Measurements from ENCODE around the gene TMEM250.
"Not testable (repeated sequence)": the region's sequence is repeated elsewhere in the genome, so short reads cannot be mapped to it uniquely, and the experiment has no call there.

TMEM250 gene

GRCh38 chr9:136110082-136111061 is 8.3 kb downstream of the TMEM250 start:
- no peak for DNase-seq

GRCh38 chr9:136109351-136110081 is 9.2 kb downstream of the TMEM250 start:
- peak; percentile 85 for DNase-seq

GRCh38 chr9:136108648-136109266 is 9.9 kb downstream of the TMEM250 start:
- DNase-seq: no peak

DNA sequence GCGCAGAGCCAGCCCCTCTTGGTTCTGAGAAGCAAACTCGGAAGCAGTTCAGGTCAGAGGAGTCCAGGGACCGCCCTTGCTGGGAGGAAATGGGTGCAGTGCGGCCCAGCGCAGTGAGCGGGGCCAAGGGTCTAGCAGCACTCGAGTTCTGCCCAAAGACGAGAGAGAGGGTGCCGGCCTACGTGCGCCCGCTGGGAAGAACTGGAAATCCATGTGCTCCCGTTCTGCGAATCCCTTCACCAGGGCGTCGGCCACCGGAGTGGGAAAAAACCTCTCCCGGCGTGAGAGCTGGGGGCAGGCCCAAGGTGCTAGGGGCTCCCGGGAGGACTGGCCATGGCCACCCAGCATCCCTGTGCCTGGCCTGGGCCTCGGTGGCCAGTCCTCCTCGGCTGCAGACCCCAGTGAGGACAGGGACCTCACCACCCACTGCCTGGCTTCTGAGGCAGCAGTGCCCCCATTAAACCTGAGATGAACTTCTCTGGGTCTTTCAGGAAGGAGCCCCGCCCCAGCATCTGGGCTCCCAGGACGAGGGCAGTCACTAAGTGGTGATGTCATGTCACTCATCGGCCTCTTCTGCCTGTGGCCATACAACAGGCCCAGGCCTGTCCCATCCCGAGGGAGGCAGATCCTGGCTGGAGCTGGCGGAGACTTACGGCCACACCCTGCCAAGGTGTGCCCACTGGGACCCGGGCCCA is 10.6 kb downstream of the TMEM250 start:
- DNase-seq: no peak

DNA sequence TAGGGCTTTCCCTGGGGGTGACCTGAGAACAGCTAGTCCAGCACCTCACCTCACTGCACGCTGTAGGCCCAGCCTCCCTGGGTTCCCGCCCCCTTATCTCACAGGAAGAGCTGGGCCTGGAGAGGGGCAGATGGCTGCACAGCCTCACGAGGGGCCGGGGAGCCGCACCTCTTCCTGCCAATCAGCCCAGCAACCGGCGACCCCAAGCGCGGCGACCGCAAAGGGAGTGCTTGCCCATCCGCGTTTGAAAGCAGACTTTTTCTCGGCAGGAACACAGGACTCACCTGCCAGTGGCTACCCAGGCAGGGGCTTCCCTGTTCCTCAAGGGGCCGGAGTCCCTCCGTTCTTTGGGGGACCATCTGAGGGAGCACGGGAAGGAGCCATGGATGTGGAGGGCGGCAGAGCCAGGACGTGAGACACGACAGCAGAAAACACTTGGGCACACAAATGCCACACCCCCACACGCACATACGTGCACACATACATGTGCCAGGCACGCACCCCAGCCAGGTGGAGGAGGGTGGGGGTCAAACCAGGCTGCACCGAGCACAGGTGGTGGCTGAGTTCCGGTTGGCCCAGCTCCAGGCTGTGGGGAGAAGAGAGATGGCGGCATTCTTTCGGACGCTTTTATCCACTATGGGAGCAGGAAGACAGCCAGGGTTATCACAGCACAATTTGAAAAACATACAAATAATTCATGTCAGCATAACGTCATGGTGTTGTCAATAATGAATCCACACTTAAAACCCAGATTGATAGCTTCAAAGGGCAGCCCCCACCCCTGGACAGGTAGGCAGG is 11.3 kb downstream of the TMEM250 start:
- DNase-seq: no peak

DNA sequence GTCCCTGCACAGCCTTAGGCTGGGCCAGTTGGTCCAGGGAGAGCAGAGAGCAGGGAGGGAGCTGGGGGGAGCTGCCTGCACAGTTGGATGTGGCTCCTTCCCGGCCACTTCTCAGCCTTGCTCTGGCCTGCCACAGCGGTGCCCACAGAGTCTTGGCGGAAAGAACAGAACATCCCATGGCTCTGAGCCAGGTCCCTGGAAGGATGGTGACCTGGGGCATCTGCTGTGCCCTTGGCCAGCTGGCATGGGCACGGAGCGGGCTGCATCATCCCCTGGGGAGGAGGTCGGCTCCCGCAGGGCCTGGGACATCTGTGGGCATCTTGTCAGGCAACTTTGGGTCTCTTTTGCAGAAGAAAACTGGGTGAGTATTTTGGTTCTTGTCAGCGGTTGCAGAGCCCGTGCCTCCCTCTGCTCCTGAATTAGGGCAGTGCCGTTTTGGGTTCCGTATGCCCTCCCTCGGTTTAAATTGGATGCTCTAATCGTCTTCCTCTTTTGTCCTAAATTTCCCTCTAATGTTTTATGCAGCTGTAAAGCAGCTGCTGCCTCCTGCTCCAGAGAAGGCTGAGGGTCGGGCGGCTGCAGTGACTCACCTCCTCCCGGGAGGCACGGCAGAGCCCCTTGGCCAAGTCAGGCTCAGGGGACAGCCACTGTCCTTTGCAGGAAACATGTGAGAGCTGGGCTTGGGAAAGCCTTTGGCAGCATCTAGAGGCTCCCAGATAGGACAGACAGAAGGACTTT is 13.1 kb downstream of the TMEM250 start:
- no peak for DNase-seq

DNA sequence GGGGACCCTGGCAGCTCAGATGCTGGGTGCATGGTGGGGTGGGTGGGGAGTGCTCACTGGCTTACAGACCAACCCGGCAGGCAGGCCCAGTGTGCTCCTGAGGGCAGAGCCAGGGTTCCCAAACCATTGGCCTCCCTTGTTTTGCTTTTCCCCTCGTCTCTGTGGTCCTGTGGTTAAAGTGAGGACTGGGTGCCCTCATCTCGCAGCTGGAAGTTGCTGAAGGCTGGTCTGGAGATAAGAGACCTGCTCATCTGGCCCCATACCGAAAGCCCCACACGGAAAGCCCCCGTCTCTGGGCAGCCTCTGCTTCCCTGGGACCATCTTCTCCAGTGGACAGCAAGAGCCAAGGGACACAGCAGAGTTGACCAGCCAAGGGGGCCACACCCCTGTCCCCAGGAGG is 13.8 kb downstream of the TMEM250 start:
- DNase-seq: no peak

- no peak for DNase-seq
Measured at GRCh38 chr9:136104488-136104800, 14.2 kb downstream of the TMEM250 start.

DNA sequence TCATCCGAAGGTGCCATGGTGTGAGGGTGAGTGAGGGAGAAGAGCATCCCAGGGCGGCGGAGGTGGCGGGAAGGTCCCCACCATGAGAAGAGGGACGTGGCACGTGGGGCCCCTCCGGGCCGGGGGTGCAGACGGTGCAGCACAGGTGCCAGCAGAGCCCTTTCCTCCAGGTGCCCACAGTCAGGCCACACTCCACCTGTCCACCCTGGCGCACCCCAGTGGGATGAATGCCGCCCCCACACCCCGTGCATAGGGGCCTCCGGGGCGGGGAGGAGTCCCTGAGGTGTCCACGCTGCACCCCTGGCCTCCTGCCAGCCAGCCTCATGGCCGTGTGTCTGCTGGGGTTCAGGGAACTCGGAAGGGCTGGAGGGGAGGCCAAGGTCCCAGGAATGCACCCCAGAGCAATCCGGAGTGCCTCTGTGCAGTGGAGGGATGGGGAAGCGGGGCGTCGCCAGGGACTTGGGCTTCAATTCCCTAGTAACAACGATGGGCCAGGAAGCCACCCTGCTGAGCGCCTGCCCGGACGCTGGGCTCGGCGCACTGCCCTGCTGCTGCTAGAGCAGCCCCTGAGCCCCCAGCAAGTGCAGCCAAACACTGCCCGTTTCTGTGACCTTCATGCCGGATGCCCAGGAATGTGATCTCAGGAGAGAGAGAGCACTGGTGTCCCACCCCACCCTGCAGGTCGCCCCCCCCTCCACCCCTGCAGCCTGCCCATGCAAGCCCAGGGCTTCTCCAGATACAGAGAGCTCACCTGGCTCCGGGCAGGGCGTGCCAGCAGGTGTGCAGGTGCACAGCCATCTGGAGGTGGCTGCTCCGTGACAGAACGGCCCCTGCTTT is 14.8 kb downstream of the TMEM250 start:
- DNase-seq: no peak

DNA sequence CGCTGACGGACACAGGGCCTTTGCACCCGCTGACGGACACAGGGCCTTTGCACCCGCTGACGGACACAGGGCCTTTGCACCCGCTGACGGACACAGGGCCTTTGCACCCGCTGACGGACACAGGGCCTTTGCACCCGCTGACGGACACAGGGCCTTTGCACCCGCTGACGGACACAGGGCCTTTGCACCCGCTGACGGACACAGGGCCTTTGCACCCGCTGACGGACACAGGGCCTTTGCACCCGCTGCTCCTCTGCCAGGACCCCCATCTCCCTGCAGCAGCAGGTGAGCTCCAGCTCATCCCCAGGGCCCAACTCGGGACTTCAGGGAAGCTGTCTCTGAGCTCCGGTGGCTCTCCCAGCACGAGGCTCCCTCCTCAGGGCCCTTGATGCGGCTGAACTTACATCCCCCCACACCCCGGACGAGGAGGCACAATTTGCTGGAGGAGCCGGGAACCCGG is 17.0 kb downstream of the TMEM250 start:
- DNase-seq: not testable (repeated sequence)

- no peak for DNase-seq
Measured at GRCh38 chr9:136100700-136101614, 17.7 kb downstream of the TMEM250 start.

DNA sequence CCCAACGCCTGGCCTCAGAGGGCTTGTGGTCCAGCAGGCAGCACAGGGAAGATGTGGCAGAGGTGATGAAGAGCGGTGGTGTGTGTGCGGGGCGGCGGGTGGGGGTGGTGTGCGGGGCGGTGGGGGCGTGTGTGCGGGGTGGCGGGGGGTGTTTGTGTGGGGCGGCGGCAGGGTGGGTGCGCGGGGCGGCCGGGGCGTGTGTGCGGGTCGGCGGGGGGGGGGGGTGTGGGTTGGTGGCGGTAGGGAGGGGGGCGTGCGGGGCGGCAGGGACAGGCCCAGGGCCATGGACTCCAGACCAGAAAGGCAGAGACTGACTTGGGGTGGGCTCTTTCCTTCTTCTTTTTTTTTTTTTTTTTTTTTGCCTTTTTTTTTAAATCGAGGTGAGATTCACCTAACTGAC is 19.1 kb downstream of the TMEM250 start:
- no peak for DNase-seq

DNA sequence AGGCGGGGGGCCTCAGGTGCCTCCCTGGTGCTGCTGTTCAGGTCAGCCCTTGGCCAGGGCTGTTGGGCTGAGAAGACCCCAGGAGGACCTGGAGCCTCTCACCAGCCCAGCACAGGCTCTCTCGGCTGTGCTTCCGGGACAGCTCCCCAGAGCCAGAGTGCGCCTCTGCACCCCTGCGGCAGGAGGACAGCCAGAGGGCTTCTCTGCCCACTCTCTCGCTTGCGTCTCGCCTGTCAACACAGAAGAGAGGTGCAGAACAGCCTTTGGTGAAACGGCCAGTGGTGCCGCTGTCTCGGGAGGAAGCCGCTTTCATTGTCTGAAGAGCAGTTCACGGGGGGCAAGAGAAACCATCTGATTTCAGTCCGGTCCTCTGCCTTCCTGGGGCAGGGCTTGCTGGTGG is 19.8 kb downstream of the TMEM250 start:
- DNase-seq: no peak

- no peak for DNase-seq
Measured at GRCh38 chr9:136098210-136098609, 20.5 kb downstream of the TMEM250 start.

GRCh38 chr9:136096505-136097001 is 22.1 kb downstream of the TMEM250 start:
- DNase-seq: no peak

DNA sequence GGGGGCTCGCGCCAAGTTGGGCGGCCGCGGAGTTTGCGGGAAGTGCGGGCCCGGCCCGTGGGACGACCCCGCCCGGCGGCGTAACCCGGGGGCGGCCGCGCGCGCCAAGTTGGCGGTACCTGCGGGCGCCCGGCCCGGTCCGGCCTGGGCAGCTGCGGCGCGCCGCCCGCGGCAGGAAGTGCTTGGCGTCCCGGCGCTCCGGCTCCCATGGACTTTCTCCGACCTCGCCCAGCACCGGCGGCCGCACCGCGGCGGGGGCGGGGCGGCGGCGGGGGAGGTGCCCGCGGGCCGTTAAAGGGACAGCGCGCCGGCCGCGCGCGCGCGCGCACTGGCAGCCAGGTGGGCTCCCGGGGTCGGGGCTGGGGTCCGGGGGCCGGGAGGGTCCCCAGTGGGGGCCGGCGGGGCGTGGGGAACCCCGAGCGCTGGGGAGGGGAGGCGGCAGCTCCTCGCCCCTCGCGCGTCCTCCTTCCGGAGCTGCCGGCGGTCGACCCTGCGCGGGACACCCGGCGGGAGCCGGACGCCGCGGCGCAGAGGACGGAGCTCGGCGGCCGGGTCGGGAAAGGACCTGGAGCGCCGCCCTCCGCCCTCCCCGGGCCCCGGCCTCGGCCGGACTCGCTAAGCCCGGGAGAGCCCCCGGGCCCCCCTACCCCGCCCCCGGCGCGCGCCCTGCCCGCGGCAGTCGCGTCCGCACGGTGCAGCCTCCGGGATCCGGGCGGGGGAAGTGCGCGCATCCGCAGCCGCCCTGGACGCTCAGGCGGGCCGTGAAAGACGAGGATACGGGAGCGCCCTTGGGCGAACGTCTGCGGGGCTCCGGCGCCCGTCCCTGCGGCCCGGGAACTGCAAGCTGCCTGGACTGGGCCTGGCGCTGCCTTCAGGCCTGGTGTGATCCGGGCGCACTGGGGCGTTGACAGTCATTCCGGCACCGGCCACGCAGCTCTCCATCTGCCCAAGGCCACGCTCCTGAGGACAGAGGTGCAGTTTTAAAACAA is 23.3 kb downstream of the TMEM250 start, which contains the start of gene NACC2:
TSS of gene NACC2 (minus strand) at position 220 of the 989 bp plus-strand sequence. CDS start 44,768 bp downstream, outside the sequence.
- no peak for DNase-seq

Measured in T-helper 9 cell (primary cell).